Activated CD8-positive, alpha-beta memory T cell treated with anti-CD3 and anti-CD28 coated beads, Interleukin-2, amount 50 U/mL, for 24 hours (primary cell): Measurements from ENCODE around the gene BUD13.
"Not testable (repeated sequence)": the region's sequence is repeated elsewhere in the genome, so short reads cannot be mapped to it uniquely, and the experiment has no call there.

Experiments used
- DNase-seq: peaks from one replicate; pipeline ENCODE4 v3.0.0-alpha.2; 2020; ENCODE audit errors: extremely low read depth

BUD13 gene, protein sequence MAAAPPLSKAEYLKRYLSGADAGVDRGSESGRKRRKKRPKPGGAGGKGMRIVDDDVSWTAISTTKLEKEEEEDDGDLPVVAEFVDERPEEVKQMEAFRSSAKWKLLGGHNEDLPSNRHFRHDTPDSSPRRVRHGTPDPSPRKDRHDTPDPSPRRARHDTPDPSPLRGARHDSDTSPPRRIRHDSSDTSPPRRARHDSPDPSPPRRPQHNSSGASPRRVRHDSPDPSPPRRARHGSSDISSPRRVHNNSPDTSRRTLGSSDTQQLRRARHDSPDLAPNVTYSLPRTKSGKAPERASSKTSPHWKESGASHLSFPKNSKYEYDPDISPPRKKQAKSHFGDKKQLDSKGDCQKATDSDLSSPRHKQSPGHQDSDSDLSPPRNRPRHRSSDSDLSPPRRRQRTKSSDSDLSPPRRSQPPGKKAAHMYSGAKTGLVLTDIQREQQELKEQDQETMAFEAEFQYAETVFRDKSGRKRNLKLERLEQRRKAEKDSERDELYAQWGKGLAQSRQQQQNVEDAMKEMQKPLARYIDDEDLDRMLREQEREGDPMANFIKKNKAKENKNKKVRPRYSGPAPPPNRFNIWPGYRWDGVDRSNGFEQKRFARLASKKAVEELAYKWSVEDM

DNA sequence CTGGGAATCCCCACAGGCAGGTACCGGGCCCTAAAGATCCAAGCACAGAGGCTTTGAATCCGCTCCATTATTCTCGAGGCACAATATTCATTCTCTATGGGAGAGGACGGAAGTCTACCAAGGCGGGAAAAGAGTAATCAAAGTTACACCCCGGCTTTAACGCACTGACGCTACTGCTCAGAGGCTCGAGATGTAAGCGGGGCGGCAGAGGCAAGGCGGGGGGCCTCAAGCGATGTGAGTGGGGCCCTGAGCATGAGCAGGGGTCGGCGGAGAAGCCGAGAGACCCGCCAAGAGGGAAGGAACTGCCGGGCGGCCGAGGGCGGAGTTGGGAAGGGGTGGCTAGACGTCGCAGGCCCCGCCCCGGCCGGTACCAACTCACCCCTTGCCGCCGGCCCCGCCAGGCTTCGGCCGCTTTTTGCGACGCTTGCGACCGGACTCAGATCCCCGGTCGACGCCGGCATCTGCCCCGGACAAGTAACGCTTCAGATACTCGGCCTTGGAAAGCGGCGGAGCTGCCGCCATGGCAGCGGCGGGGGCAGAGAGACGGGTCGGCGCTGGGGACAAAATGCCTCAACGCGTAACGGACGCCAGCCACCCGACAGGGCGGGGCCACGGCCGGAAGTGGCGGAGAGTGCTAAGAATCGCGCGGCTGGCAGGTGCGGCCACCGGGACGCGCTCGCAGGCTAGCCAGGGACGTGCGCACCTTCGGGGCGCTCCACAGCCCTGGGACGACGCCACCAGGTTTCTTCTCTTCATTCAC, at the start of gene BUD13:
BUD13 (minus strand) TSS at position 545 of the 760 bp plus-strand sequence; CDS start at position 522, 23 bp downstream.
- peak; percentile 77 for DNase-seq

DNA sequence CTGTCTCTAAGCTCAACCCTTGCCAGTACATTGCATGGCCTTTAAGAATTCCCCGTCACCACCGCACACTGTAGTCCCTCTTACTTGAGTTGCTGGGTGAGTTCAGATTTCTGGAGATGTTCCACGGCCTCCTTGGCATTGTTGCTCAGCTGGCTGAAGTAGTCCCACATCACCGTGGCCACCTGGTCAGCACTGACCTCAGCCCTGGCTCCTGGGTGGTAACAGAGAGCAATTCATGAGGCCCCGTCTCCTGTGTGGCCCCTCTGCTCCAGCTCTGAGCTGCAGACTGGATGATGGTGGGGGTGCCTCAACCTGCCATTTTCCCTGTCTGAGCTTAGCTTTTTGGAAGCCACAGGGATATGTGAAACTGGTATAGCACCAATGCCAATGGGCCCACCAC, 49.8 kb upstream of the BUD13 start:
- no peak for DNase-seq

DNA sequence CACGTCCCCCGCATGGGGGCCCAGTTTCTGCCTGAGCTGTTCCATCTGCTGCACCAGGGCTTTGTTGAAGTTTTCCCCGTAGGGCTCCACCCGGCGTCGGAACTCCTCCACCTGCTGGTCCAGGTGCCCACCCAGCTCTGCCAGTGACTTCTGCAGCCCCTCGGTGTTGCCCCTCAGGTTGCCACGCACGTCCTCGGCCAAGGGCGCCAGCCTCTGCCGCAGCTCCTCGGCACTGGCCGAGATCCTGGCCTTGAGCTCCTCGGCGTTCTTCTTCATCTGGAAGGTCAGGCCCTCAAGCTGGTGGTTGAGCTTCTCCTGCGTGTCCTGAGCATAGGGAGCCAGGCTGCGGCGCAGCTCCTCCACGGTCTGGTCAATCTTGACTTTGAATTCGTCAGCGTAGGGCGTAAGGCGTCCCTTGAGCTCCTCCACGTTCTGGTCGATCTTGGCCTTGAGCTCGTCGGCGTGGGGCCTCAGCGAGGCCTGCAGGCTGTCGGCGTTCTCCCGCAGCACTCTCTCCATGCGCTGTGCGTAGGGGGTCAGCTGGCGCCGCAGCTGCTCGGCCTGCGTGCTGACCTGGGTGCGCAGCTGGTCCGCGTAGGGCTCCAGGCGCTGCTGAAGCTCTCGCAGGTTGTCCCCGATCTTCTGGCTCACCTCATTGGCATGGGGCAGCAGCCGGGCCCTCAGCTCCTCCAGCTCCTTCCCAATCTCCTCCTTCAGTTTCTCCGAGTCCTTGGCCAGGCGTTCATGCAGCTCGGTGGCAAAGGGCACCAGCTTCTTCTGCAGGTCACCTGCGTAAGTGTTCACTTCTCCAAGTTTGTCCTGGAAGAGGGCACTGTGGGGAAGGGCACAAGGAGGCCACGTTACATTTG, 48.5 kb upstream of the BUD13 start:
- DNase-seq = no peak

DNA sequence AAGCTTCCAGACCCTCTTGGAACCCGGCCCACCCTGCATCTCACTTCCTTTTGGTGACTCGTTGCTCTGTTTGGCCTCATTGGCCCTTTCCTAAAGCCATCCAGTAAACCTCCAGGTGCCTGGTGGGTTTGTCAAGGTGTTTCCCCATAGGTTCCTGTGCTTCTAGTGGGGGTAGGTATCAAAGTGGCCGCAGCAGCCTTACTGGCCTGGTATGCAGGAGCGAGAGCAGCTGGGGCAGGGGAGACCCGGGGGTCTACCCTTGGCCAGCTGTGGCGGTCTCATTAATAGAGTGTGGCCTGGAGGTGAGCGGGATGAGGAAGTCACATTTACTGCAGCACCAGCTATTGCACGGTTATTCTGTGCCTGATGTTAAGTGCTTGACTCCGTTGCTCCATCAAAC, 46.3 kb upstream of the BUD13 start:
- DNase-seq = no peak

DNA sequence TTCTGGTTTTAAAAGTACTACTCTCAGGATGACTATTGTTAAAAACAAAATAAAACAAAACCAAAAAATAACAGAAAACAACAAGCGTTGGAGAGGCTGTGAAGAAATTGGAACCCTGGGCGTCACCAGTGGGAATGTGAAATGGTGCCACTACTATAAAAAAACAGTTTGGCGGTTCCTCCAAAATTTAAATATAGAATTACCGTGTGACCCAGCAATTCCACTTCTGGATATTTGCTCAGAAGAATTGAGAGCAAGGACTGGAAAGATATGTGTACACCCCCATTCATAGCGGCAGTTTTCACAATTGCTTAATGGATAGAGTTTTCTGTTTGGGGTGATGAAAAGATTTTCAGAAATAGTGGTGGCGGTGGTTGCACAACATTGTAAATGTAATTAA, 41.7 kb upstream of the BUD13 start:
- no peak for DNase-seq

DNA sequence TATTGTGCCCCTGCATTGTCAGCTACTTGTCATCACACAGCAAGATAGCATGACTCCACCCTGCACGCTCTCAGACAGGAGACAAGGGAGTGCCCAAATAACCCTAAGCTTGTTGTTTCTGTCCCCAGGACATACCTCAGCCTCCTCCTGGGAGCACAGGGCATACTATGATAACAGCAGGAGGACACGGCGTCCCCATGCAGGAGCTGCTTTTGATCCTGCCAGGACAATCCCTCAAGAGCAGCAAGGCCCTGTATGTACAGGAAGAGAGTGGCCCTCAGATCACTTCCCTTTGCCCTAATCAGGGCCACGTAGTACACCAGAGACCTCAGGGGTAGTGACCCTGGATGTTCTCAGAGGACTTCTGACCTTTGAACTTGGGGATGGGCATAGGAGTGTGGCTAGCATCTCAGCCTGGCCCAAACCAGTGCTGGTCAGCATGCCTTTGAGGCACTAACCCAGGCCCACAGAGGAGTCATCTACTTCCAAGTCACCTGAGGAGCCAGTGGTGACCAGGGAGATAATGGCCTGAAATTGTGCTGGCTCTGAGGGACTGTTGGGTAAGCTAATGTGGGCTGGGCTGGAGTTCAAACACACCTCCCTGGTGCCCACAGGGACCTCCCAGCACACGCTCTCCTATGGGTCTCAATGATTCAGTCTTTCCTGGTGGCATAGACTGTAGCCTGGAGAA, 41.1 kb upstream of the BUD13 start:
- no peak for DNase-seq

DNA sequence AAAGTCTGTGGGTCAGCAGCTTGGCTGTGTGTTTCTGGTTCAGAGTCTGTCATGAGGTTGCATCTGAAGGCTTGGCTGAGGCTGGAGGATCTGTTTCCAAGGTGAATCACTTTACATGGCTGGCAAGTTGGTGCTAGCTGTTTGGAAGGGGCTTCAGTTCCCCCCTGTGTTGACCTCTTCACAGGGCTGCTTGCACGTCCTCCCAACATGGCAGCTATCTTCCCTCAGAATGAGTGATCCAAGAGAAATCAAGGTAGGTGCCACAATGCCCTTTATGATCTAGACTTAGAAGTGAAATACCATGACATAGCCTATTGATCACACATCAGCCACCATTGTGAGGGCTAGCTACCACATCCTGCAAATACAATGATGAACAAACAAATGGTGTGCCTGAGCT, 40.4 kb upstream of the BUD13 start:
- no peak for DNase-seq

DNA sequence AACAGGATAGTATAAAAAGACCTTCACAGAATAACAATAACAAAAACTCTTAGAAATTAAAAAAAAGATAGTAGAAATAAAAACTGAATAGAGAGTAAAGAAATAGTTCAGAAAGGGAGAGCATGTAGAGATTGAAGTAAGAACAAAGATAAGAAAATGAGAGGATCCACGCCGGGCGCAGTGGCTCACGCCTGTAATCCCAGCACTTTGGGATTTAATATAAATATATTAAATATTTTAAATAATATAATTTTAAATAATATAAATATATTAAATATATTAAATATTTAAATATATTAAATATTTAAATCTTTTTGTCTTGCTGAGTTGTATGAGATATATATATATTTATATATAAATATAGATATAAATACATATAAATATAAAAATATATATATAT, 39.3 kb upstream of the BUD13 start:
- no peak for DNase-seq

DNA sequence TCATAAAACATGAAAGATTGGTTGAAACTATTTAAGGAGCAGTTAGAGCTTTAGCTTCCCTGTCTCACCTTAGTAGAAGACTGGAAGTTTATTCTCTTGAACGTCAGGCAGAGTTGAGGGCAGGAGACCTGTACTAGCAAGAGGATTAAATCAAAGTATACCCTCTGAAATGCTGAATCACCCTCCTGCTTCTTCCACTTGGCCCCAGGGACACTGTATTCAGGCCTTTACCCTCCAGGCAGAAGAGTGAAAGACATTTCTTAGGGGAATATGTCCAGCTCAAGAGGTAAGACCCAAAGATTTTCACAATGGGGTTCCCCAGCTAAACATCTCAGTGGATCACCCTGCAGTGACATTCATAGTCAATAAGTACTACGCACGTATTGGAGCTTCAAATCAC, 38.4 kb upstream of the BUD13 start:
- DNase-seq = no peak

DNA sequence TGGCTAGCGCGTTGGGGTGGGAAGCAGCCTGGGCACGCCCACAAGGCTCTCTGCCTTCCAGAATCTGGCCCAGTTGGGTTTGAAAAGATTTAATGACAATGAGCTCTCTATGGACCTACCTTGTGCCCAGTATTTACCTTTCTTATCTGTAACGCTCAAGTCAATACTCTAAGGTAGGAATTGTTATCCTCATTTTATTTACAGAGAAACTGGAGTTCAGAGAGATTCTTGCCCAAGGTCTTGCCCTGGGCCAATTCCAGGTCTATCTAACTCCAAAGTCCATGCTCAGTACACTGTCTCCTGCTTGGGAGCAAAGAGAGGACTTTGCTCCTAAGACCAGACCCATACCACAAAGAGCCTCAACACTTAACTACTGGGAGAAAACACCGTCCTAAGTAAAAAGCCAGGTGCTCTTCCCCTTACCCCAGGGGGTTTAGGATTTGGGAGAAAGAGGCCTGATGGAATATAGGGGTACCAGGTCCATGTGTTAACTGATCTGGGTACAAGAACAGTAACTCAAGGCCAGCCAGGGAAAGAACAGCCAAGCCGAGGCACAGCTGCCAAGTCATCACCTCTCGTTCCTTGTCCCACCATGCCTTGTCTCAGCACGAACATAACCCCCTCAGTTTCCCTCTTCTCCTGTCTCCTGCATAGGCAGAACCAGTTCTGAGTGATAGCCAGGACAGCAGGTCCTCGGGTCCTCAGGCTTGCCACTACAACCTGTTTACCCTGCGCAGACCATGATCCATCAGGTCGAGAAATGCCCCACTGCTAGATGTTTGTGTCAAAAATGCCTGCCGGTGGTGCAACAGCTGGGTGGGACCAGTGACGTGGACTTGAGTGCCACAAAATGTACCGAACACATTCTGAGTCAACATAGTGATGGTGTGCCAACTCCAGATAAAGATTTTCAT, 35.7 kb upstream of the BUD13 start:
- no peak for DNase-seq

DNA sequence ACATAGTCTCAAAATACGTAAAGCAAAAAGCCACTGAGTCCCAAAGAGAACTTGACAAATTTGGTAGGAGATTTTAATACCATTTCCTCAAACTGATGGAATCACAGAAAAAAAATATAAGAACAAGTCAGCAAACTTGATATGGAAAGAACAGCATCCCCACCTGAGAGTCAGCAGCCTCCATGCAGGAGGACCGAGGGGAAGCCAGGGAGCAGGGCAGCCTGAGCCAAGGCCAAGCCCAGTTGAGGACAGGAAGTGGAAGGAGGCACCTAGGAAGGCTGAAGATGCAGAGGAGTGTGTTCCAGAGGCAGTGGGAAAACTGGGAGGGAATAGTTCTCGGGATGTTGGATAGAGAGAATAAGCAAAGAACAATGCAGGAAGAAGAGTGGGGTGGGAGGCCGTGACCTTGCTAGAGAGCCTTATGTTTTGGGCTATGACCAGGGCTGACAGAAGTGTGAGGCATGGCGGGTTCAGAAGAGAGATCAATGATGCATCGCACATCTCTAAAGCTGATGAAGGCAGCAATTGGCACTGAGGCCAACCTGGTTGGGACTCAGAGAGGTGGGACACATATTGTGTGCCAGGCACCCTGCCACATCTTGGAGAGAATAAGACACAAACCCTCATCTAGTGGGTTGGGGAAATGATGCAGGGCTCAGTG, 34.9 kb upstream of the BUD13 start:
- DNase-seq = no peak

DNA sequence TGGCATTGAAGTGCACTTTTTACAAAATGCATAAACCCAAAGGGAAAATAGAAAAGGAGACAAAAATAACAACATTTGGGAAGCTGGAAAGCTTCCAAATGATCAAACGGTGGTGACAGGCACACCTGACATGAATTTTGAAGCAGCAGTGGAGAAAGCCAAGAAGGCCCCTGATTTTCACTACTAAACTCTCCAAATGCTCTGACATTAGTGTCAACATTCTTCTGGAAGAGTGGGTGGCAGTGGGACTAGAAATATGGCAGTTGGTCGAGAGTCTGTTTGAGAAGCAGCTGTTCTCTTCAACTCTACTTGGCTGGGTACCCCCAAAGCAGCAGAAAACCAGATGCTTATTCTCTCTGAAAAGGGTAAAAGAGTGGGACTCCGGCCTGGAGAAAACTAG, 31.2 kb upstream of the BUD13 start:
- DNase-seq = no peak

DNA sequence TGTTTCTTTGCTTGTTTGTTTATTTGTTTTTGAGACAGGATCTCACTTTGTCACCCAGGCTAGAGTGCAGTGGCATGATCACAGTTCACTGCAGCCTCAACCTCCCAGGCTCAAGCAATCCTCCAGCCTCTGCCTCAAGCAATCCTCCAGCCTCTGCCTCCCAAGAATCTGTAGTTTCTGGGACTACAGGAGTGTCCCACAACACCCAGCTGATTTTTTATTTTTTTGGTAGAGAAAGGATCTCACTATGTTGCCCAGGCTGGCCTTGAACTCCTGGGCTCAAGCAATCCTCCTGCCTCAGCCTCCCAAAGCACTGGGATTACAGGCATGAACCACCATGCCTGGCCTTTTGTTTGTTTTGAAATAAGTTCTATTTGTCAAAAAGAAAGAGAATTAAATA, 28.9 kb upstream of the BUD13 start:
- not testable (repeated sequence) for DNase-seq

DNA sequence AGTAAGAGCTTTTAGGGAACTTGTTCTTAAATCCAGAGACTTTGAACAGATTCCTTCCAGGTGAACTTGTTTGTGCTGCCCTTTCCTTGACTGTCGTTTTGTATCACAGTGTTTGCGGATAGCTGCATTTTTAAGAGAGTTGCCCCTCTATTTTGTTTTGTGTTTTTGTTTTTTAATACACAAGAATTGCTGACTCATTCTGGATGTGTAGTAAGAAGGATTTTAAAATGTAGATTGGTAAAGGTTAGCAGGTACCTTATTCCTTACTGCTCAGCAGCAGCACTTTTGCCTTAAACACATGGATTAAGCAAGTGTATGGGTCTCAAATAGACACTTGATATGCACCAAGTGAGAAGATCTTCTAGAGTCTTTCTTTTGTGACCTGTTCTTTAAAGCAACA, 27.8 kb upstream of the BUD13 start:
- DNase-seq = no peak

DNA sequence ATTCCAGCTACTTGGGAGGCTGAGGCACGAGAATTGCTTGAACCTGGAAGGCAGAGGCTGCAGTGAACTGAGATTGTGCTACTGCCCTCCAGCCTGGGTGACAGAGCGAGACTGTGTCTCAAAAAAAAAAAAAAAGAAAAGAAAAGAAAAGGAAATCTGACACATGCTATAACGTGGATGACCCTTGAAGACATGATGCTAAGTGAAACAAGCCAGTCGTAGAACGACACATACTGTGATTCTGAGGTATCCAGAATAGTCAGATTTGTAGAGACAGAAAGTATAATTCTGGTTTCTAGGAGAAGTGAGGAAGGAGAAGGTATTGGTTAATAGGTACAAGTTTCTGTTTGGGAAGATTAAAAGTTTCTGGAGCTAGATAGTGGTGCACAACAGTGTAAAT, 25.6 kb upstream of the BUD13 start:
- DNase-seq = no peak

DNA sequence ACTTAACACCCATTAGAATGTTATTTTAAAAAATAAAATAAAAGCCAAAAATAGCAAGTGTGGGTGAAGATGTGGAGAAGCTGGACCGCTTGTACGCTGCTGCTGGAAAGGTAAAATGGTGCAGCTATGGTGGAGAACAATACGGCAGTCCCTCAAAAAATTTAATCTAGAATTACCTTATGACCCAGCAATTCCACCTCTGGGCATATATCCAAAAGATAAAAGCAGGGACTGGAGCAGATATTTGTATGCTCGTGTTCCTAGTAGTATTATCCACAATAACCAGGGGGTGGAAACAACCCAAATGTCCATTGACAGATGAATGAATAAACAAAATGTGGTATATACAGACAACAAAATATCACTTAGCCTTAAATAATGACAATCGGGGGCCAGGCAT, 25.0 kb upstream of the BUD13 start:
- no peak for DNase-seq

DNA sequence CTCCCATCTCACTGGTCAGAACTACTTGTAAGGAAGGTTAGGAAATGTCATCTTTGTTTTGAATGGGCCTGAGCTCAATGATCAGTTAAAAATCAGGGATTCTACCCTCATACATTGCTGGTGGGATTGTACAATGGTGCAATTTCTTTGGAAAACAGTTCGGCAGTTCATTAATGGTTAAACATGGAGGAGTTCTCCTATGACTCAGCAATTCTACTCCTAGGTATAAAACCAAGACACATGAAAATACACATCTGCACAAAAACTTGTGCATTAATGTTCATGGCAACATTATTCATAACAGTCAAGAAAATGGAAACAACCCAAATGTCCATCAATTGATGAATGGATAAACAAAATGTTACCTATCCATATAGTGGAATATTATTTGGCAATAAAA, 23.8 kb upstream of the BUD13 start:
- DNase-seq = no peak

DNA sequence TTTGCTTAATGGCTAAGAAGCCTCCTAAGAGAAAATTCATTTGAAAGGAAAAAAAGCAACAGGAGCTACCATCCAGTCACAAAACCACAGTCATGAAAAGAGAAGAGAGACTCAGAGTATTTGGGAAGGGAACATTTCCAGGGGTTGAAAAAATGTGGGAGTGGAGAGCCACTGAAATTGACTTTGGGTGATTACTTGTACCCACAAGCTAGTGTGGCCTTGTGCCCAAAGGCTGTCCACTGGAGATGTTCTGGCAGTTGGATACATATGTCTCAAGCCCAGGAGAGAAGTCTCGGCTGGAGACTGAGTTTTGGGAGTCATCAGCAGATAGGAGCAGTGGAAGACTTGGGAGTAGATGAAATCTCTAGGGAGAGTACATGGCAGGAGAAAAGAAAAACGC, 22.1 kb upstream of the BUD13 start:
- no peak for DNase-seq

DNA sequence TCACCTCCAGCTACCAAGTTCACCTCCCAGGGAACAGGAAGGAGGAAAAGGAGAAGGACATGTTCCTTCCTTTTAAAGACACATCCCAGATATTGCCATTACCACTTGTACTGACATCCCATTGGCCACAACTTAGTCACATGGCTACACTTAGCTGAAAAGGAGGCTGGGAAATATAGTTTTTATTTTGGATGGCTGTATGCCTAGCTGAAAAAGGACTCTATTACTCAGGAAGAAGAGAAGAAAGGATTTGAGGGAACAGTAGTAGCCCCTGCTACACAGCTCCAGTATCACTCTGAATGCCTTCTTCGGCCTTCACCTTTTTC, 20.9 kb upstream of the BUD13 start:
- no peak for DNase-seq
